Pancreas (tissue), 10 donors: ENCODE measurements around the gene OSR1. TPM values are rescaled to one million over a fixed set of nuclear protein-coding genes. Genes with fewer than 3 reads are reported as not detected.

Source experiments
- ATAC-seq, 4 donors: fragments of 200-7000 bp; cut with Tn5 transposase; one replicate each; pipeline versions ENCODE4 v1.8.0 to v1.9.1; 2020; ENCODE audit warnings: mild to moderate bottlenecking in 4 of 4, moderate library complexity in 4 of 4
- DNase-seq, 6 donors: peaks; one replicate each; pipeline ENCODE4 v3.0.0-alpha.2; 2020
- FAIRE-seq: peaks from 2 replicates; lab custom pipeline; 2012; peaks lifted over from hg19 to GRCh38; lab: Jason Lieb, UNC
- H3K27ac ChIP-seq, 4 donors: fragments of 200-600 bp; sonication (generic); 1 replicate in 3 of 4; 2 replicates in 1 of 4; pipeline versions ENCODE4 v1.5.0 to v1.8.0; 2020
- H3K27me3 ChIP-seq, 4 donors: fragments of 200-600 bp; one replicate each; pipeline ENCODE4 v1.8.0; 2021
- H3K36me3 ChIP-seq, 3 donors: fragments of 200-600 bp; sonication (generic) in 1 of 3; one replicate each; pipeline versions ENCODE4 v1.5.0 to v1.8.0; 2020 to 2021
- H3K4me1 ChIP-seq, 3 donors: fragments of 200-600 bp; one replicate each; pipeline ENCODE4 v1.8.0; 2021
- H3K4me3 ChIP-seq, 4 donors: fragments of 200-600 bp; sonication (generic) in 2 of 4; one replicate each; pipeline versions ENCODE4 v1.5.0 to v1.8.0; 2020 to 2021
- H3K9me3 ChIP-seq, 4 donors: fragments of 200-600 bp; one replicate each; pipeline ENCODE4 v1.8.0; 2021
- WGBS, 2 donors: extraction: QIAGEN DNeasy Blood & Tissue Kit; methylation state at CpG; one replicate each; pipeline ENCODE4 v1.1.7; 2013; 5-methylcytosine and 5-hydroxymethylcytosine counted together
- intact Hi-C, 3 donors: fragments of 100-400 bp; cut with DNase I; formaldehyde crosslinking; loops; one replicate each; pipeline versions ENCODE4 v1.11.1 to v1.14.2; 2022
- polyA plus RNA-seq, 2 donors: library from polyadenylated mRNA; stranded (reverse); fragments of 200-250 nt; gene quantifications; one replicate each; pipeline ENCODE4 v1.2.3, GENCODE V29; 2013
- total RNA-seq, 6 donors: library from RNA; stranded (reverse); fragmentation: NEBNext Ultra II Directional in 4 of 6; extraction: Animal tissue kit (Norgen Biotek cat#: 25700) in 4 of 6; gene quantifications; one replicate each; pipeline versions ENCODE4 v1.2.1 to v1.2.4, GENCODE V29; 2021 to 2023
- TF ChIP-seq, protein P1 (sequence below), 4 donors: fragments of 200-600 bp; sonication (generic) in 3 of 4; IDR thresholded peaks; one replicate each; pipeline versions ENCODE4 v1.5.0 to v1.8.0; 2021; ENCODE audit warnings: antibody characterized with exemption in 4 of 4
- donor health status: healthy with polysubstance abuse.
- donor health status: DM: no; HTN: no; CAD: no; lungs with moderate emphysema.
- donor health status: DM: no; HTN: no; CAD: no.
- donor health status: control.
- donor health status: control.
- donor health status: Bipolar disorder and iron deficiency.
- donor health status: DM: yes; HTN: yes; CAD: no.
- donor health status: DM: no; HTN: no; CAD: no.
- donor health status: DM: no; HTN: no; CAD: no.
- donor health status: DM: yes; HTN: yes; CAD: no.

OSR1 gene
- total and polyA plus RNA-seq, 8 donors: 0.24 to 2.7 (median 1.1) TPM

DNA sequence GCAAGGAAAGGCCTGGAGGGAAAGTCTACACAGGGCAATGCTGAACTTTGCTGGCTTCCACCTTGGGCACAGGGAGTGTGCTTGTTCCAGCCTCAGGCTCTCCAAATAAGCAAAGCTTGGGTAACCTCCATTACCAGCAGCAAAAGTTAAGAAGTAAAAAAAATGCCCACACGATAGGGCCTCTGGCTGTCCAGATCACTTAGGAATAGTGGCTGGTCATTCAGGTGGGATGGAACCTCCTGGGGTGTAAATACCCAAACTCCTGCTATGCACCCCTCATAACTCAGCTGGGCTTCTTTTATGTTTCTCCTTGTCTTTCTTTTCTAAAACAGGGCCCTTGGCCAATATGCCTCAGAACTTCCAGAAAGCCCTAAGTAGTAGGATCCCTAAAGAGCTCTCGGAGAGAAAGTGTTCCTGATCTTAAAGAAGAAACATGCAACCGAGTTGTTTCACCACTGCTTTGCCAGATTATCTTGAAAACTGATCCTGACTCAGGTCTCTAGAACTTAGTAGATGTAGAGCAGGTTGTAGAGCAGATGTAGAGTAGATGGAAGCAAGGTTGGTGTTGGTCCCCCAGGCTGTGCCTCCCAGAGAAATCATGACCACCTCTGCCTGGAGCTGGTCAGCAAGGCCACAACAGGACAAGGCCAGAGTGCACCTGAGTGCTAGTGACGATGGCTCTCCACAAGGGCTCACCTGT lies 2.0 kb upstream of the OSR1 start:
- Histone ChIP-seq H3K4me1 (no peaks in the 10 kb centered on the region), H3K27ac (no peak overlapping the region), H3K36me3 (no peaks in the 10 kb centered on the region), H3K27me3 (peaks cover 0 to 60% (median 7%) of the 10 kb centered on the region in 4 donors), H3K4me3 (no peak overlapping the region), H3K9me3 (no peaks in the 10 kb centered on the region)
- ATAC-seq: no peak
- intact Hi-C loops: loop anchor here in 2 of 3 donors (10.0 kb wide), 3 partner anchors 504 to 846 kb away; no protein-coding TSS in a partner anchor
- no peak for FAIRE-seq
- DNase-seq: no peak
- WGBS, 2 donors: 85% methylated on average over 4 of the region's 4 CpGs
- TF ChIP-seq, protein P1, sequence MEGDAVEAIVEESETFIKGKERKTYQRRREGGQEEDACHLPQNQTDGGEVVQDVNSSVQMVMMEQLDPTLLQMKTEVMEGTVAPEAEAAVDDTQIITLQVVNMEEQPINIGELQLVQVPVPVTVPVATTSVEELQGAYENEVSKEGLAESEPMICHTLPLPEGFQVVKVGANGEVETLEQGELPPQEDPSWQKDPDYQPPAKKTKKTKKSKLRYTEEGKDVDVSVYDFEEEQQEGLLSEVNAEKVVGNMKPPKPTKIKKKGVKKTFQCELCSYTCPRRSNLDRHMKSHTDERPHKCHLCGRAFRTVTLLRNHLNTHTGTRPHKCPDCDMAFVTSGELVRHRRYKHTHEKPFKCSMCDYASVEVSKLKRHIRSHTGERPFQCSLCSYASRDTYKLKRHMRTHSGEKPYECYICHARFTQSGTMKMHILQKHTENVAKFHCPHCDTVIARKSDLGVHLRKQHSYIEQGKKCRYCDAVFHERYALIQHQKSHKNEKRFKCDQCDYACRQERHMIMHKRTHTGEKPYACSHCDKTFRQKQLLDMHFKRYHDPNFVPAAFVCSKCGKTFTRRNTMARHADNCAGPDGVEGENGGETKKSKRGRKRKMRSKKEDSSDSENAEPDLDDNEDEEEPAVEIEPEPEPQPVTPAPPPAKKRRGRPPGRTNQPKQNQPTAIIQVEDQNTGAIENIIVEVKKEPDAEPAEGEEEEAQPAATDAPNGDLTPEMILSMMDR (IDR thresholded peaks at IDR 0.05): no peak

DNA sequence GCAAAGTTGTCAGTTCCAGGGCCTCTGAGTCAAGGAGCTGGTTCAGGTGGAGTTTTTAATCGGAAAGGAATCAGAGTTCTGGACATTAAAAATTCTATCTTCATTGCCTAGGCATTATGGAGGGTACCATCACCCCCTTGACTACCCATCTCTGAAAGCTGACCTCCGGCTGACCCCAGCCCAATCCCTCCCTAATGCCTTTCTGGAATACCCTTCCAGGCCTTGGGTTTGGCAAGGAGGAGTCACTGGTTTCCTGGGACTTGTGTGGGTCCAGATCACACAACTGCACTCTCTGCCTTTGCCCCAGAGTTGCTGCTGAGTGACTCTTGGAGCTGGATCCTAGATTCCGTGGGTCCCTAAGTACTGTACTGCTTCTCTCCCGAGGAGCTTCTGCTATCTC lies 1.0 kb upstream of the OSR1 start:
- Histone ChIP-seq H3K9me3 (no peaks in the 10 kb centered on the region), H3K4me3 (no peak overlapping the region), H3K36me3 (no peaks in the 10 kb centered on the region), H3K4me1 (no peaks in the 10 kb centered on the region), H3K27ac (no peak overlapping the region), H3K27me3 (peaks cover 0 to 57% (median 9%) of the 10 kb centered on the region in 4 donors)
- ATAC-seq: no peak
- WGBS, 2 donors: 85 to 86% methylated on average over 4 of the region's 4 CpGs
- TF ChIP-seq, protein P1 (IDR thresholded peaks at IDR 0.05): no peak
- intact Hi-C loops: loop anchor here in 1 of 3 donors (10.0 kb wide), 1 partner anchor 605 kb away; no protein-coding TSS in a partner anchor
- no peak for DNase-seq
- FAIRE-seq: no peak

DNA sequence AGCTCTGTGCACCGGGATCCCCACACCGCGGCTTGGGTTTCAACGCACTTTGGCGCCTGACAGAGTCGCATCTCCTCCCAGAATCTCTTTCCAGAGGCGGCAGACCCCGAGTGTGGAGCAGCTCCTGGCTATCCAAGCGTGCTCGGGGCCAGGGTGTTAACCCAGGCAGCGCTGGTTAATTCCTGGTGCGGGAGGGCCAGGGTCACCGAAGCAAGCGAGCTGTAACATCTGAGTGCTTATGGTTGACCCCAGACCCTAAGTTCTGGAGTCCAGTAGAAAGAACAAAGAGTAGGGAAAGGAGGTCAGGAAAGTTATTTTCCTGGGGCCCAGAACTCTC lies 566 bp upstream of the OSR1 start:
- no peak for ATAC-seq
- no peaks in the 10 kb centered on the region for H3K9me3 ChIP-seq
- intact Hi-C loops: loop anchor here in 1 of 3 donors (10.0 kb wide), 1 partner anchor 604 kb away; no protein-coding TSS in a partner anchor
- DNase-seq: no peak
- peaks cover 0 to 56% (median 9%) of the 10 kb centered on the region in 4 donors for H3K27me3 ChIP-seq
- H3K4me3 ChIP-seq: peak overlapping the region in 2 of 4 donors; percentile 47 to 64
- H3K36me3 ChIP-seq: no peaks in the 10 kb centered on the region
- FAIRE-seq: no peak
- 33 to 34% methylated on average over 14 of the region's 14 CpGs for WGBS, 2 donors
- no peaks in the 10 kb centered on the region for H3K4me1 ChIP-seq
- no peak overlapping the region for H3K27ac ChIP-seq
- TF ChIP-seq, protein P1 (IDR thresholded peaks at IDR 0.05): no peak

DNA sequence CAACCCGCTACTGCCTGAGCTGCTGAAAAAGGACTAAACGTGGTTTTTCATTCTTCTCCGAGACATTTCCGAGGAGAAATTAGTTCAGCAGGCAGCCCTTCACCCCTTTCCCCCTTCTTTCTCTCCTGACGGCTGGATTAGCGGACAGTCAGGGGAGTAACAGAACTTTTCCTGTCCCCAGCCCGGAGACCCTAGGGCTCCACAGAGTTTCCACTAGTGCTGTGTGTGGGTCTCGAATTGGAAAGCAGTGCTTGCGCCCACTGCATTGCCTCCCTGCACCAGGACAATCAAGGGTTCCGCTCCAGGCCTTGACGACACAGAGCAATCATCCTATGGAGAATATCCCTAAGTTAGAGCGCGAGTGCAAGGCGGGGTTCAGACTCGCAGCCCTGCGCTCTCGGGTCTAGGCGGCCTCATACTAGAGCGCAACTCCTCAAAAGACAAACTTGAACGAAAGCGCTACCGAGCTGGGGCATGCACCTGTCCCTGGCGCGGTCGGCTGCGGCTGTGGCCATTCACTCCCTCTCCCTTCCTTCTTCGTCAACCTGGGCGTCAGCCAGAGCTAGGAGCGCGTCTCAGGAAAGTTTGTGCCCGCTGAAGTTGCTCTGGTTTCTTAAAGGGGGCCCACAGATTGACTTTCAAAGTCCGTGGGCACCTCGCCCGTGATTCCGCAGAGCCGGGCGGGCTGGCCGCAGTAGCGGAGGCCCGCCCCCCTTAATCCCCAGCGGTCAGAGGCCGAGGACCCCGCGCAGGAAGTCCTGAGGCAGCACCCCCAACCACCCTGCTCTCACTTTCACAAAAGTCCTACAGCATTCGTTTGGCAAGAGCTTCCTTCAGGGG lies 801 bp downstream of the OSR1 start:
- TF ChIP-seq, protein P1 (IDR thresholded peaks at IDR 0.05): no peak
- ATAC-seq (peak; percentile 36 to 55 (median 44)), DNase-seq (peak in 2 of 6 donors; percentile 29 to 70), FAIRE-seq (no peak)
- Histone ChIP-seq H3K4me3 (peak overlapping the region; percentile 11 to 64 (median 32)), H3K36me3 (no peaks in the 10 kb centered on the region), H3K9me3 (no peaks in the 10 kb centered on the region), H3K4me1 (no peaks in the 10 kb centered on the region), H3K27ac (no peak overlapping the region), H3K27me3 (peaks cover 0 to 65% (median 12%) of the 10 kb centered on the region in 4 donors)
- intact Hi-C loops: loop anchor here in 1 of 3 donors (10.0 kb wide), 1 partner anchor 603 kb away; no protein-coding TSS in a partner anchor
- WGBS, 2 donors: 6 to 7% methylated on average over 45 of the region's 45 CpGs
